Kidney epithelial cell (primary cell): Measurements from ENCODE around the gene CHRNB4. TPM values are rescaled to one million over a fixed set of nuclear protein-coding genes. Genes with fewer than 3 reads are reported as not detected.

ENCODE experiments used
- DNase-seq: peaks from one replicate; pipeline ENCODE4 v3.0.0-alpha.2; 2010; ENCODE audit warnings: low read depth
- H3K27me3 ChIP-seq: 2 replicates; pipeline ENCODE4 v1.6.0; 2011; ENCODE audit warnings: low read length; ENCODE audit not compliant: control insufficient read depth, insufficient read depth
- H3K36me3 ChIP-seq: 2 replicates; pipeline ENCODE4 v1.5.1; 2011; ENCODE audit warnings: low read length; ENCODE audit not compliant: control insufficient read depth, insufficient read depth
- H3K4me3 ChIP-seq: 2 replicates; pipeline ENCODE4 v1.5.1; 2011; ENCODE audit warnings: low read depth, mild to moderate bottlenecking, control low read depth, low read length
- total RNA-seq: library from RNA; depleted of rRNA; stranded (reverse); fragments of >200 nt; gene quantifications from 2 replicates; pipeline ENCODE4 v1.2.3, GENCODE V29; 2015
- TF ChIP-seq, protein P1 (sequence below): IDR thresholded peaks from 2 replicates; pipeline ENCODE4 v1.5.1; 2011; ENCODE audit warnings: mild to moderate bottlenecking, moderate library complexity, low read length, control low read depth, inconsistent platforms; ENCODE audit not compliant: insufficient read depth, poor library complexity, severe bottlenecking

Gene CHRNB4
- total RNA-seq, 1 donor from 2014 or later, result 1.8 TPM

DNA sequence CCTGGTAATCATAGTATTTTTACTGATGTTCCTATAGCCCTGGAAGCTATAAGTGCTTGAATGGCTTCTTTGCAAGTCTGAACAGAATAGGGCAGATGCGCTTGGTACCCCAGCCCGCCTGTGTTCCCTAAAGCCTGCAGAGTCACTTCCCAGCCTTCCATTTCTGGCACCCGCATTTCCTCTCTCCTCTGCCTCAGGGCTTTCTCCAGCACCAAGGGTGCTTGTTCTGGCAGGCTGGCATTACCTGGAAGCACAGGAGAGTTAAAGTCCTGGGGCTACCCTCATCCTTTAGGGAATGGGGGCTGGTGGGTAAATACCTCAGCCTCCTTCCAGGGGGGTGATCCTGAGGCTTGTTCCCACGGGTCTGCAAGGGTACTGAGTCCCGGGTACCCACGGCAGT, 12.8 kb downstream of the CHRNB4 start:
- H3K27me3 ChIP-seq, result peaks cover 25% of the 10 kb centered on the region
- no peaks in the 10 kb centered on the region for H3K36me3 ChIP-seq
- H3K4me3 ChIP-seq, result no peak overlapping the region
- TF ChIP-seq, protein P1, sequence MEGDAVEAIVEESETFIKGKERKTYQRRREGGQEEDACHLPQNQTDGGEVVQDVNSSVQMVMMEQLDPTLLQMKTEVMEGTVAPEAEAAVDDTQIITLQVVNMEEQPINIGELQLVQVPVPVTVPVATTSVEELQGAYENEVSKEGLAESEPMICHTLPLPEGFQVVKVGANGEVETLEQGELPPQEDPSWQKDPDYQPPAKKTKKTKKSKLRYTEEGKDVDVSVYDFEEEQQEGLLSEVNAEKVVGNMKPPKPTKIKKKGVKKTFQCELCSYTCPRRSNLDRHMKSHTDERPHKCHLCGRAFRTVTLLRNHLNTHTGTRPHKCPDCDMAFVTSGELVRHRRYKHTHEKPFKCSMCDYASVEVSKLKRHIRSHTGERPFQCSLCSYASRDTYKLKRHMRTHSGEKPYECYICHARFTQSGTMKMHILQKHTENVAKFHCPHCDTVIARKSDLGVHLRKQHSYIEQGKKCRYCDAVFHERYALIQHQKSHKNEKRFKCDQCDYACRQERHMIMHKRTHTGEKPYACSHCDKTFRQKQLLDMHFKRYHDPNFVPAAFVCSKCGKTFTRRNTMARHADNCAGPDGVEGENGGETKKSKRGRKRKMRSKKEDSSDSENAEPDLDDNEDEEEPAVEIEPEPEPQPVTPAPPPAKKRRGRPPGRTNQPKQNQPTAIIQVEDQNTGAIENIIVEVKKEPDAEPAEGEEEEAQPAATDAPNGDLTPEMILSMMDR, result no peak
- no peak for DNase-seq

DNA sequence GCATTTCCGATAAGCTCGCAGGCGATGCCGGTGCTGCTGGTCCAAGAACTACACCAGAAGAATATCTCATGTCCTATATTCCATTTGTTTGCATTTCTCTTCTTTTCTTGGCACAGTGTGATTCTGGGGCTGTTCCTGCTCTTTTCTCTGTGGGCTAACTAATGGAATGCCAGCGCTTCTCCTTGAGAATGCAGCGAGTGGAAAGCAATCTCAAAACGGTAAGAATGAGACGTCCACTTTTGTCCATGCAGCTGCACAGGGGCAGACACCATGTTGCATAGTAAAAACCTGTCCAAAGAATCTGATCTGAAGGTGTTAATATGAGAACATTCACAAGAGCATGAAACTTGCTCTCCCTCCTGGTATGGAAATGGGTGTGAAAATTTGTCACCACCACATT, 13.7 kb downstream of the CHRNB4 start:
- H3K27me3 ChIP-seq, result peaks cover 25% of the 10 kb centered on the region
- H3K4me3 ChIP-seq, result no peak overlapping the region
- TF ChIP-seq, protein P1, result no peak
- no peak for DNase-seq
- H3K36me3 ChIP-seq, result no peaks in the 10 kb centered on the region

DNA sequence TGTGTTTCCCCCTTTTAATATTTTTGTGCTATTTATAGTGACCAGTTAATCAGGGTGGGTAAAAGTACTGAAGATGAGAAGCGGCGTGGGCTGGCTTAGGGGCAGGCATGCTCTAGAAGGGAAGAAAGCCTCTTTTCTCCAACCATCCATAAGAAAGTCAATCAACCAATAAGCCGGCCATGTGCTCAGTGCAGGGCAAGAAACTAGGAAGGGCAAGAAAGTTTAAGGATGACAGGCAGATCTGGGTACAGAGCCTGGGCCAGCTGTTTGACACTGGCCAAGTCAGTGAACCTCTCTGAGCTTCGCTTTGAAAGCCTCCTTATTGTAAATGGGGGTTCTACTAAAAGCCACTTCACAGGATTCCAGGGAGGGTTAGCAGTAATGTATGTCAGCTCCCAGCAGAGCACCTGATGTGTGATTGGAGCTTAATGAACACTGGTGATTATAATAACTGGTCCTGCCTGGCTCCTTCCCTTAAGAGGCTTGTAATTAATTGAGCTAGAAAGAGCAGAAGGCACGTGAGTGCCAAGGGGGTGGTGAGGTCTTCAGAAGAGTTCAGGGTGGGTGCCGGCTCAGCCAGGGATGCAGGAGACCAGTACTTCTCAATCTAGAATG, 14.5 kb downstream of the CHRNB4 start:
- TF ChIP-seq, protein P1, result no peak
- no peak for DNase-seq
- H3K27me3 ChIP-seq, result peaks cover 32% of the 10 kb centered on the region
- no peak overlapping the region for H3K4me3 ChIP-seq
- H3K36me3 ChIP-seq, result no peaks in the 10 kb centered on the region

DNA sequence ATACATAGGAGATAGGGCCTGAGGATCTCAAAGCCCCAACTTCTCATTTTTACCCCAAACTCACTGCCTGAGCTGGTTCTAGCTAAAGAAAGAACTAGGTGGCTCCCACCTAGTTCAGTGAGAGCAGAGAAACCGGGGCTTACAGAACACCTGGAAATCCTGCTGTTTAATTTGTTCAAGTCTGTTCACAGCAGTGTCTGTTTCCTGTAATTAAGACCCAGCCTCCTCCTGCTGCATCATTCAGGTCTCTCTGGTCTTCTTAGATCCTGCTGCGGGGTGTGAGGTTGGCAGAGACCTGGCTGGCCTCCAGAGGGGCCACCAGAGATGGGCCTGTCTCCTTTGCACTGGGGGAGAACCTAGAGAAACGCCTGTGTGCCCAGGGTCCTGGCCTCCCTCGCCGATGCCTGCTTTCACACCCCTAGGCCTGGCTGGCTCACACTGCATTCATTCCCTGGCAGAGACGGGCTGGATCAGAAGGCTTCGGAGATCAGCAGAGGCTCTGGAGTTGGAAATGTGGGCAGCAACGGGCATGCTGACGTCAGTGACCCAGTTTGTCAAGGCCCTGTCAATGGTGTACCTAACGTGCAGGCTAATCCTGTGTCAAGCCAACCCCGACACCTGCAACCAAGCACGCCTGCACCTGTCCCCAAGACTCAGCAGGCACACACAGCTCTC, 15.3 kb downstream of the CHRNB4 start:
- no peak for DNase-seq
- Histone ChIP-seq H3K27me3 (peaks cover 37% of the 10 kb centered on the region), H3K36me3 (no peaks in the 10 kb centered on the region), H3K4me3 (no peak overlapping the region)
- TF ChIP-seq, protein P1, result no peak

DNA sequence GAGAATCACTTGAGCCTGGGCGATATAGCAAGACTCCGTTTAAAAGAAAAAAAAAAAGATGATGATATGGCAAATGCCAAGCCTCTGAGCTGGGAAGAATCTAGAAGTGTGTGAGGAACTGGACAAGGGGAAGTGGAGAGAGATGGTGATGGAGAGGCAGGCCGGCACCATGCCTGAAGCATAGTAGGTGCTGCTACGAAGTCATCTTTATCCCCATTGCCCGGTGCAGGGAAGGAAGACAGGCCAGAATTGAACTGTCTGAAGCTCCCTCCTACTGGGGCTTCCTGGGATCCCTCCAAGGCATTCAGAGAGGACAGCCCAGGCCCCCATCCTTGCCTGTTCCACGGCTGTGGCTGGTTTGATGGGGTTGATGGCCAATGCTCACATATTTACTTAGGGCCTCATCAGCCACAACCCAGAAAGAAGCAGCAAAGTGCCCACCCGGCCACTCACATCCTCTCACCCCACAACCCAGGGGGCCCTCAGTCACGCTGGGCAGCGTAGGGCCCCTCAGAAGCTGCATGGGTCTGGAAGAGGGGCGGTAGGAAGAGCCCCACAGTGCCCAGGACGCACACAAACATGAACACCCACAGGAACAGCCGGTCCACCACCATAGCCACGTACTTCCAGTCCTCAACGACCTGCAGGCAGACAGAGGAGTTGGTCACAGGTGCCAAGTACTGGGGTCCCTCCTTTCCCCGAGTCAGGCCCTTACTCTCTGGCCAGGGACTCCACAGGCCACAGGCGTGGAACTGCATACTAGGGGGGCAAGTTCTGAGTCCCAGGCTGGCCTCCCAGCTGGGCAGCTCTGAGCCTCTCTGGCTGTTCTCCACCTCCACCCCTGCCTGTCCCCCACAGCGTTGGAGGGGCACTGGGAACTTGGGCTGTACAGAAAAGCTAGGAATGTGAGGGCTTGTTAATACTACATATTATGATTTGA, 16.1 kb downstream of the CHRNB4 start:
- Histone ChIP-seq H3K36me3 (no peaks in the 10 kb centered on the region), H3K27me3 (peaks cover 45% of the 10 kb centered on the region), H3K4me3 (no peak overlapping the region)
- DNase-seq, result no peak
- TF ChIP-seq, protein P1, result no peak
